ENCODE results near the gene PER2. TPM values are rescaled to one million over a fixed set of nuclear protein-coding genes. Genes with fewer than 3 reads are reported as not detected.
A peak's percentile ranks its signal among the peaks of the same experiment; 100 is the strongest.

The PER2 gene
- total and polyA plus RNA-seq, 2 of the 13 experiments (the other 11 are each of a cell fraction or from before 2014, with no cell fraction given): 5.1 to 9.4 TPM

DNA sequence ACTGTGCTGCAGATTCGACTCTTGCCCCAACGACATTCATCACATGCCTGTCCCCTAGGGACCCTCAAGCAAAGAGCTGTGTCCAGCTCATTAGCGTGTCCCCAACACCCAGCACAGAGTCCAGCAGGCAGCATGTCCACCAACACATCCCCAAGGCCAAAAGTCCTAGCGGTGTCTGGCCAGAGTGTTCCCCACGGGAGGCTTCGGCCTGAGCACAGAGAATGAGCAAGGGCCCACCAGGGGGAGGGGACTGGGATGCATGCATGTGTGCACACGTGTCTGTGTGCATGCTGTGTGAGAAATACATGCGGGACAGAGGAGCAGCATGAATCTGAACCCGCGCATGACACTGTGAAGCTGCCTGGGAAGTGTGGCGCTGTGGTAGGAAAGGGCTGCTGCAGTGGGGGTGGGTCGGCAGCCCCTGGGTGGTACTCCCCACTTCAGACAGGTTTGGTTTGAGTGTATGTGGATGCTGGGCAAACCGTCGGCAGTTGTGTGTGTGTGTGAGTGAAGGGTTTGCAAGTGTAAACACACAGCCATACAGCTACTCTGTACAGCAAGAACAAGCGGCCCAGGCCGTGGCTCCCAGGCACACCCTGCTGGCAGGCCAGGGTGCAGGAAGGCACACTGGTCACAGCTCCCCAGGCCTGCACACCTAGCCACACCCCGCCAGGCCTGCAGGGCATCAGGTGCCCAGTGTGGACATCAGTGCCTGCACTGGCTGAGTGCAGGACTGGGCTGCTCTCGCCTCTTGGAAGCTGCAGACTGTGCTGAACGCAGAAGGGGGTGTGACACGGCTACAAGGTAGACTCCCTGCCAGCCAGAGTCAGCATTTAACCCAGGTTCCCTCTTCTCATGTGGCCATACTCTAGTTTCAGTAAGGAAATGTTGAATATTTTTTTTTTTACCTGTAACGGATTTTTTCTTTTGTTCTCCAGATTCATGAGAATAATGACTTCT, 29.1 kb downstream of the PER2 start (continued):
- peak; percentile 53; the same call in 1 of the 2 replicates for TF ChIP-seq ZFX (CRISPR knock-in tag; IDR thresholded peaks at IDR 0.05; ENCODE audit: low read depth)
- no peak for TF ChIP-seq RELA (CRISPR knock-in tag; IDR thresholded peaks at IDR 0.05)
- 0 out of 2 replicates have a peak, but pooled peaks have one; percentile 25 for TF ChIP-seq SP2 (CRISPR knock-in tag; IDR thresholded peaks at IDR 0.05)
- TF ChIP-seq, protein P1, sequence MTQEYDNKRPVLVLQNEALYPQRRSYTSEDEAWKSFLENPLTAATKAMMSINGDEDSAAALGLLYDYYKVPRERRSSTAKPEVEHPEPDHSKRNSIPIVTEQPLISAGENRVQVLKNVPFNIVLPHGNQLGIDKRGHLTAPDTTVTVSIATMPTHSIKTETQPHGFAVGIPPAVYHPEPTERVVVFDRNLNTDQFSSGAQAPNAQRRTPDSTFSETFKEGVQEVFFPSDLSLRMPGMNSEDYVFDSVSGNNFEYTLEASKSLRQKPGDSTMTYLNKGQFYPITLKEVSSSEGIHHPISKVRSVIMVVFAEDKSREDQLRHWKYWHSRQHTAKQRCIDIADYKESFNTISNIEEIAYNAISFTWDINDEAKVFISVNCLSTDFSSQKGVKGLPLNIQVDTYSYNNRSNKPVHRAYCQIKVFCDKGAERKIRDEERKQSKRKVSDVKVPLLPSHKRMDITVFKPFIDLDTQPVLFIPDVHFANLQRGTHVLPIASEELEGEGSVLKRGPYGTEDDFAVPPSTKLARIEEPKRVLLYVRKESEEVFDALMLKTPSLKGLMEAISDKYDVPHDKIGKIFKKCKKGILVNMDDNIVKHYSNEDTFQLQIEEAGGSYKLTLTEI (CRISPR knock-in tag; conservative IDR thresholded peaks at IDR 0.05): no peak

DNA sequence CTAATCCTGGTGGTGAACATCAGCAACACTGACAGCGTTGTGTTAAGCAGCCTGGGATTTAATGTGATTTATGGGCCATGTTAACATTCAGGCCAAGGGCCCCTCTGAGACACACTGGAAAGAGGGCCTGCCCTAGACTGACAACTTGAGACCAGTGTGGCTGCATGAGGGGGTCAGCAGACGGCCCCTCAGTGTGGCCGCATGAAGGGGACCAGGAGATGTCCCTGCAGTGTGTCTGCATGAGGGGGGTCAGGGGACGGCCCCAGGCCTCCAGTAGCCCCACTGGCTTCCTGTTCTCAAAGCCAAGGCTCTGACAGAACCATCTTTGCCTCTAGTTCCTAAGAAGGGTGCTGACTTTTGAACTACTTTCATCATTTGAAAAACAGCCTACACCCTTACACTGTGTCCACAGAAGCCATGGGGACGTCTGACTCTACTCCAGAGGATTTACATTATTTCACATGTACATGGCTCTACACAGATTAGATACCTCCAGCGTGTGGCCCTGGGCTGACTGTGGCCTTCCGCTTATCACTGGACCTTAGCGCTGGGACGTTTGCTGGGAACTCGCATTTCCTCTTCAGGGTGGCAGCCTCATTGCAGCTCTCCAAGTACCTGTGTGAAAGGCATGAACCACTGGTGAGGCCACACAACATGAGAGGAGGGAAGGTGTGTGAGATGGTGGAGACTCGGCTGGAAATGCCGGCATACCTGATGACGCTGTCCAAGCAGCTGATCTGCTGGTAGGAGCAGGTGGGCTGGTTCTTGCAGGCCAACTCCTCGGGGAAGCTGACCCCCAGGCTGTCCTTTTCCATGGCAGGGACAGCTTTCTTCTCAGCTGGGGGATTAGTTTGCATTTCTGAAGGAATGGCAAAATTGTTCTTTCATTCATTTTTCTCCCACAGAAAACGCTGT, 30.4 kb downstream of the PER2 start:
- Histone ChIP-seq H4K20me1 (ENCODE audit: insufficient read depth, low read length) (no peaks in the 10 kb centered on the region), H3K79me2 (ENCODE audit: insufficient read depth, low read length) (no peaks in the 10 kb centered on the region), H3K9ac (ENCODE audit: insufficient read depth, low read depth, low read length) (no peak overlapping the region), H3K4me2 (ENCODE audit: low read depth, low read length) (no peak overlapping the region), H3K27ac (ENCODE audit: extremely low read length, insufficient read depth, low read length) (peak overlapping the region; percentile 10), H3K27me3 (ENCODE audit: control insufficient read depth in 1 of 2, insufficient read depth in 2 of 2, low read length in 2 of 2) (no peaks in the 10 kb centered on the region), H3K36me3 (replicated peaks in 1 of 2; ENCODE audit: control insufficient read depth in 1 of 2, insufficient read depth in 2 of 2, low read length in 2 of 2) (peaks cover 34 to 86% of the 10 kb centered on the region in 2 experiments), H3K4me3 (replicated peaks in 1 of 3; ENCODE audit: insufficient read depth in 1 of 3, low read depth in 2 of 3, low read length in 3 of 3) (no peak overlapping the region), H2AFZ (ENCODE audit: low read length) (no peak overlapping the region), H3K4me1 (ENCODE audit: insufficient read depth, low read length) (peaks cover 40% of the 10 kb centered on the region), H3K9me3 (ENCODE audit: low read length) (no peaks in the 10 kb centered on the region)
- CTCF ChIA-PET (ENCODE audit: low intra/inter-chr PET ratio, low total read pairs): interaction anchor here (2.0 to 2.5 kb wide), 2 partner anchors 47 to 82 kb away, joined by 23 to 24 read pairs; no protein-coding TSS in a partner anchor
- 97% methylated on average over 14 of the region's 15 CpGs for WGBS (ENCODE audit: low lambda C conversion rate)
- DNase-seq (ENCODE audit: low spot score): no peak
- POLR2A ChIA-PET: no interaction called here
- in situ Hi-C loops (cut with HindIII; ENCODE audit: extremely low pct_ligation_motif_present, low pct_unique_long_range_greater_than_20kb): no loop called here
- BruUV-seq (replicated peaks): no TSS peak
- no peak for FAIRE-seq
- ATAC-seq: no peak
- peak; percentile 21 for TF ChIP-seq AGO2 (optimal IDR thresholded peaks at IDR 0.05; ENCODE audit: low read depth, low read length)
- no peak for TF ChIP-seq ZNF589 (CRISPR knock-in tag; conservative IDR thresholded peaks at IDR 0.05)
- TF ChIP-seq ZNF841 (CRISPR knock-in tag; IDR thresholded peaks at IDR 0.05; ENCODE audit: borderline replicate concordance): no peak
- no peak for TF ChIP-seq RCOR2 (CRISPR knock-in tag; IDR thresholded peaks at IDR 0.05)
- intact Hi-C loops (cut with micrococcal nuclease; ENCODE audit: unreplicated experiment): loop anchor here (2.0 kb wide), 1 partner anchor 97 kb away; no protein-coding TSS in a partner anchor
